Measurements from ENCODE around the gene SMIM7.
"Not testable (repeated sequence)": the region's sequence is repeated elsewhere in the genome, so short reads cannot be mapped to it uniquely, and the experiment has no call there.

SMIM7 gene

DNA sequence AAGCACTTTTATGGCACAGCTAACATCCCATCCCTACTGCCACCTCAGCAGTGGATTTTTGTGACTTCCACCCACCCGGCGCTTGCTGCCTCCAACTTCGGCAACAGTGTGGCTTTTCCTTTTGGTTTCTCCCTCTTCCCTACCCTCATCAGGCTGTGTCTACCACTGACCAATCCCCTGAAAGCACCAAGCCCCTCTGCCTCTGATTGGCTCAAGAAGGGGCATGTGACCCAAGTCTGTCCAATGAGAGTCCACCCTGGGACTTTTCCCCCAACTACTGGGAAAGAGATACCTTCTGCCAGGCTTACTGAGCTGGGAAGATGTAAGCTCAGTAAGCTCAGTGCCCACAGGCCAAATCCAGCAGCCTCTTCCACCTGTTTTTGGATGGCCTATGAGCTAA lies 5.8 kb downstream of the SMIM7 start:
- Histone ChIP-seq H3K9ac (ENCODE audit: low read depth, low read length) (no peak overlapping the region), H3K9me3 (replicated peaks; ENCODE audit: low read length) (no peaks in the 10 kb centered on the region), H3K4me2 (ENCODE audit: low read length) (no peak overlapping the region), H3K36me3 (ENCODE audit: insufficient read depth, low read length) (peaks cover 83% of the 10 kb centered on the region), H3K4me3 (ENCODE audit: low read length) (no peak overlapping the region), H3K4me1 (ENCODE audit: control insufficient read depth, insufficient read depth, low read length) (peaks cover 5% of the 10 kb centered on the region), H3K27me3 (ENCODE audit: control insufficient read depth, insufficient read depth, low read length) (no peaks in the 10 kb centered on the region)

DNA sequence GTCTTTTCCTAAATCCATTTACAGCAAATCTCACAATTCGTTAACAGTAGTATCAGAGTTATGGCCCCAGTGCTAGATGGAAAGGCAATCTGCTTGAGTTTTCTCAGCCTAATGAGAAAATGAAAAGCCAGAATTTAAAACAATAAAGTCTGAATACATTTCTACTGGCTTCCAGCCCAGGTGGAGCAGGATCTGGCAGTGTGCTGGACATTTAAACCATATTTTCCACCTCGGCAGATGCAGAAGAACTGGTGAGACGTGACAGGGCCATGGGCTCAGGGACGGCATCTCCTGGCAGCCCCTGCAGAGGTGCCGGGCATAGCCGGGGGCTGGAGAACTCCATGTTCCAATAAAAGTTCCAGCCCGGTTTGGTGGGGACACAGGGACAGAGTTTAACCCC lies 7.1 kb downstream of the SMIM7 start:
- no peak overlapping the region for H3K4me2 ChIP-seq (ENCODE audit: low read length)
- H3K27me3 ChIP-seq (ENCODE audit: control insufficient read depth, insufficient read depth, low read length): no peaks in the 10 kb centered on the region
- H3K9ac ChIP-seq (ENCODE audit: low read depth, low read length): no peak overlapping the region
- H3K36me3 ChIP-seq (ENCODE audit: insufficient read depth, low read length): peaks cover 75% of the 10 kb centered on the region
- H3K4me3 ChIP-seq (ENCODE audit: low read length): no peak overlapping the region
- H3K4me1 ChIP-seq (ENCODE audit: control insufficient read depth, insufficient read depth, low read length): no peaks in the 10 kb centered on the region
- H3K9me3 ChIP-seq (replicated peaks; ENCODE audit: low read length): no peaks in the 10 kb centered on the region

DNA sequence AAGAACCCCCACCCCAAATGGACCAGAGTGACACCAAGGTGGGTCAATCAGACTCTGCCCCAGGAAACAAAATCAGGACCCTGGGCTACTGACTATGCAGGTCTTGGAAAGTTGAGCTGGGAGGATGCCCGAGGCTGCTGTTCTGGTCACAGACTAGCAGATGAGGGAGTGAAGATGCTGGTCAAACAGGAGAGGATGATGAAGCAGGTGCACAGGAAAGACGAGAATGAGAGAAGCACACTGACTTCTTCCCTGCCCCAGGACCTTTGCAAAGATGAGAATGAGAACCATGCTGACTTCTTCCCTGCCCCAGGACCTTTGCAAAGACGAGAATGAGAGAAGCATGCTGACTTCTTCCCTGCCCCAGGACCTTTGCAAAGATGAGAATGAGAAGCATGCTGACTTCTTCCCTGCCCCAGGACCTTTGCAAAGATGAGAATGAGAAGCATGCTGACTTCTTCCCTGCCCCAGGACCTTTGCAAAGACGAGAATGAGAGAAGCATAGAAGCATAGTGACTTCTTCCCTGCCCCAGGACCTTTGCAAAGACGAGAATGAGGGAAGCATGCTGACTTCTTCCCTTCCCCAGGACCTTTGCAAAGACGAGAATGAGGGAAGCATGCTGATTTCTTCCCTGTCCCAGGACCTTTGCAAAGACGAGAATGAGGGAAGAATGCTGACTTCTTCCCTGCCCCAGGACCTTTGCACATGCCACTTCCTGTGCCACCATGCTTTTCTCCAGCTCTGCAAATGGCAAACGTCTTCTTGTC lies 8.3 kb downstream of the SMIM7 start:
- H3K27me3 ChIP-seq (ENCODE audit: control insufficient read depth, insufficient read depth, low read length); H3K9me3 ChIP-seq (replicated peaks; ENCODE audit: low read length); H3K4me3 ChIP-seq (ENCODE audit: low read length); H3K9ac ChIP-seq (ENCODE audit: low read depth, low read length); H3K4me1 ChIP-seq (ENCODE audit: control insufficient read depth, insufficient read depth, low read length); H3K4me2 ChIP-seq (ENCODE audit: low read length): not testable (repeated sequence)
- H3K36me3 ChIP-seq (ENCODE audit: insufficient read depth, low read length): peaks cover 73% of the 10 kb centered on the region

DNA sequence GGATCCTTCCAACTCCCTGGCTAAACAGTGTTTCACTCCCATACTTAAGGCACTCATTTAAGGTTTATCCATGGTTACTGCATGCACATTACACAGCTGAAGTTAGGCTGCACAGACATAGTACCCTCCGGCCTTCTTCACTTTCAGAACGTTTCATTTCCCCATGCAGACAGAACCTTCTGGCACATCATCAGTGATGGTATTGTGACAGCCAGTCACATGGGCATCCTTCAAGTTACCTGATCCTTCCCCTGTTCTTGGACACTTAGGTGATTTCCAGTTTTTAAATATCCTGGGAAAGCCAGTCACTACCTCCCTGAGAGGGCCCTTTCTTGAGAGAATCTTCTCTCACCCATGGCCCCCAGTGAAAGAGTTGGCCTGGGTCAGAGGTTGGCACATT lies 9.1 kb downstream of the SMIM7 start:
- no peaks in the 10 kb centered on the region for H3K27me3 ChIP-seq (ENCODE audit: control insufficient read depth, insufficient read depth, low read length)
- no peaks in the 10 kb centered on the region for H3K9me3 ChIP-seq (replicated peaks; ENCODE audit: low read length)
- no peak overlapping the region for H3K9ac ChIP-seq (ENCODE audit: low read depth, low read length)
- H3K4me1 ChIP-seq (ENCODE audit: control insufficient read depth, insufficient read depth, low read length): no peaks in the 10 kb centered on the region
- H3K4me3 ChIP-seq (ENCODE audit: low read length): no peak overlapping the region
- peaks cover 72% of the 10 kb centered on the region for H3K36me3 ChIP-seq (ENCODE audit: insufficient read depth, low read length)
- H3K4me2 ChIP-seq (ENCODE audit: low read length): no peak overlapping the region

DNA sequence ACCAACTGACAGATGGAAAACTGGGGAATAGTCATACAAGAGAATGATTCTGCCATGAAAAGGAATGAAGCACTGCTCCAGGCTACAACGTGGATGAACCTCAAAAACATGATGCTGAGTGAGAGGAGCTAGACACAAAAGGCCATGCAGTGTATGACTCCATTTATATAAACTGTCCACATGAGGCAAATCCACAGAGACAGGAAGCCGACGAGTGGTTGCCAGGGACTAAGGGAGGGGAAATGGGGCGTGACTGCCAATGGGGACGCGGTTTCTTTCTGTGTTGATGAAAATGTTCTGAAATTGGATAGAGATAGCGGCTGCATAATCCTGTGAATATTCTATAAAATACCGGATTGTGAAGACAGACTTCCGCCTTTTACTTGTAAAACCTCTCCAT lies 10.2 kb downstream of the SMIM7 start:
- H3K4me2 ChIP-seq (ENCODE audit: low read length): peak overlapping the region; percentile 14
- H3K9me3 ChIP-seq (replicated peaks; ENCODE audit: low read length): no peaks in the 10 kb centered on the region
- no peak overlapping the region for H3K9ac ChIP-seq (ENCODE audit: low read depth, low read length)
- H3K4me3 ChIP-seq (ENCODE audit: low read length): no peak overlapping the region
- H3K36me3 ChIP-seq (ENCODE audit: insufficient read depth, low read length): peaks cover 74% of the 10 kb centered on the region
- H3K4me1 ChIP-seq (ENCODE audit: control insufficient read depth, insufficient read depth, low read length): no peaks in the 10 kb centered on the region
- H3K27me3 ChIP-seq (ENCODE audit: control insufficient read depth, insufficient read depth, low read length): no peaks in the 10 kb centered on the region

DNA sequence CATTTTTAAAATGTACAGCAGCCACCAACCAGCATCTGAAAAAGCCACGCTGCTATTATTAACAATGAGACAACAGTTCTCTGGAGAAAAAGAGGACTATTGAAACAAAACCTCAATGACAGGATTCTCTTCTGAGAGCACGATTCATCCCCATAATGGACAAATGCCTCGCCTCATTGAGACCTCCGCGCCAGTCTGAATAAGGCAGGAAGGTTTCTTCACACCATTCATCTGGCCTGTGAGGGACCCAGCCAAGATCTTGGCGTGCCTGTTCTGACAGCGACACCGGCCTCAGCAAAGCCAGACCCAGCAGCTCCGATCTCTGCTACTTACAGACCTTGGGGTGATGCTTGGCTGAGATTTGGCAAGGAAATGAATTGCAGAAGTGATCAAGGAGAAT lies 14.8 kb downstream of the SMIM7 start:
- Histone ChIP-seq H3K9ac (ENCODE audit: low read depth, low read length) (no peak overlapping the region), H3K4me3 (ENCODE audit: low read length) (no peak overlapping the region), H3K36me3 (ENCODE audit: insufficient read depth, low read length) (peaks cover 61% of the 10 kb centered on the region), H3K27me3 (ENCODE audit: control insufficient read depth, insufficient read depth, low read length) (no peaks in the 10 kb centered on the region), H3K4me1 (ENCODE audit: control insufficient read depth, insufficient read depth, low read length) (no peaks in the 10 kb centered on the region), H3K4me2 (ENCODE audit: low read length) (no peak overlapping the region), H3K9me3 (replicated peaks; ENCODE audit: low read length) (no peaks in the 10 kb centered on the region)

DNA sequence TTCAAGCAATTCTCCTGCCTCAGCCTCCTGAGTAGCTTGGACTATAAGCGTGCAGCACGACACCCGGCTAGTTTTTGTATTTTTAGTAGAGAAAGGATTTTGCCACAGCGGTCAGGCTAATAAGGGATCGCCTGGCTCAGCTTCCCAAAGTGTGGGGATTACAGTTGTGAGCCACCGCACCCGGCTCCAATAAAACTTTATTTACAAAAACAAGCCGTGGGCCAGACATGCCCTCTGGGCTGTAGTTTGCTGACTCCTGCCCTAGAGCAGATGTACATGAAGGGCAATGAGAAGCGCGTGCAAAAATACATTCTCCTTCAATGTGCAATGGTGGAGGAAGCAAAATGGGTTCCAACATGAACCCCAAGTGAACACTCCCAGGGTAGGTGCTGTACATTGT lies 18.2 kb downstream of the SMIM7 start:
- peaks cover 53% of the 10 kb centered on the region for H3K36me3 ChIP-seq (ENCODE audit: insufficient read depth, low read length)
- no peak overlapping the region for H3K4me3 ChIP-seq (ENCODE audit: low read length)
- H3K4me1 ChIP-seq (ENCODE audit: control insufficient read depth, insufficient read depth, low read length): no peaks in the 10 kb centered on the region
- no peak overlapping the region for H3K9ac ChIP-seq (ENCODE audit: low read depth, low read length)
- H3K27me3 ChIP-seq (ENCODE audit: control insufficient read depth, insufficient read depth, low read length): no peaks in the 10 kb centered on the region
- no peak overlapping the region for H3K4me2 ChIP-seq (ENCODE audit: low read length)
- H3K9me3 ChIP-seq (replicated peaks; ENCODE audit: low read length): no peaks in the 10 kb centered on the region

DNA sequence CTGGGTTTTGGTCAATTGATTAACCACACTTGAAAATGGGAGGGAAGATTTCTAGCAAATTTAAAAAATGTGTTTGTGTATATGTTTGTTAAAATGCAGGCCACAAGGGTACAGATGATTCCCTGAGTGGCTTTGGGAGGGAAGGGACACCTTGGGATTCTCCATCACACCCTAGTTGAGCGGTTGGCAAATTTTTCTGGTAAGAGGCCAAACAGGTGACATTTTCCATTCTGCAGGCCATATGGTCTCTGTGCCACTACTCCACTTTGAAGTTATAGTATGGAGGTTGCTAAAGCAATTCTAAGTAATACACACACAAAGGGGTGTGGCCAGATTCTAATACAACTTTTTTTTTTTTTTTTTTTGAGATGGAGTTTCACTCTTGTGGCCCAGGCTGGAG lies 19.0 kb downstream of the SMIM7 start:
- Histone ChIP-seq H3K36me3 (ENCODE audit: insufficient read depth, low read length) (peaks cover 49% of the 10 kb centered on the region), H3K9me3 (replicated peaks; ENCODE audit: low read length) (no peaks in the 10 kb centered on the region)

DNA sequence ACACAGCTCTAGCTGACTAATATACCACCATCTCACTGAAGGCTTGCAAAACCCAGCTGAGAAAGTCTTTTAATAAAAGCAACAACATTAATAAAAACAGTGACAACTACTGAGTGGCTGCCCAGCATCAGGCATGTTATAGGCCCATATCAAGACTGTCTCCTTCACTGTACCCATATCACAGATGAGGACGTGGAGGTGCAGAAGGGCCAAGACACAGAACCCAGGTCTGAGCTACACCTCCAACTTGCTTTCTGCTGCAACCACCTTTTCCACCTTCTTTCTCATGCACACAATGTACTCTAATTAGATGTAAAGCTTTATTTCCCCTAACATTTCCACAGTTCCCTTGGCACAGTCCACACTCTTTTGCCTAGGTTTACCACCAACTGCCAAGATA lies 21.3 kb downstream of the SMIM7 start:
- Histone ChIP-seq H3K4me3 (ENCODE audit: low read length) (no peak overlapping the region), H3K4me1 (ENCODE audit: control insufficient read depth, insufficient read depth, low read length) (no peaks in the 10 kb centered on the region), H3K27me3 (ENCODE audit: control insufficient read depth, insufficient read depth, low read length) (no peaks in the 10 kb centered on the region), H3K4me2 (ENCODE audit: low read length) (no peak overlapping the region), H3K9ac (ENCODE audit: low read depth, low read length) (no peak overlapping the region), H3K36me3 (ENCODE audit: insufficient read depth, low read length) (peaks cover 40% of the 10 kb centered on the region), H3K9me3 (replicated peaks; ENCODE audit: low read length) (no peaks in the 10 kb centered on the region)

More for the DNA sequence above, 19.0 kb downstream of the SMIM7 start:
- no peaks in the 10 kb centered on the region for H3K27me3 ChIP-seq (ENCODE audit: control insufficient read depth, insufficient read depth, low read length)
- H3K4me1 ChIP-seq (ENCODE audit: control insufficient read depth, insufficient read depth, low read length): no peaks in the 10 kb centered on the region
- no peak overlapping the region for H3K4me3 ChIP-seq (ENCODE audit: low read length)
- no peak overlapping the region for H3K4me2 ChIP-seq (ENCODE audit: low read length)
- H3K9ac ChIP-seq (ENCODE audit: low read depth, low read length): no peak overlapping the region

DNA sequence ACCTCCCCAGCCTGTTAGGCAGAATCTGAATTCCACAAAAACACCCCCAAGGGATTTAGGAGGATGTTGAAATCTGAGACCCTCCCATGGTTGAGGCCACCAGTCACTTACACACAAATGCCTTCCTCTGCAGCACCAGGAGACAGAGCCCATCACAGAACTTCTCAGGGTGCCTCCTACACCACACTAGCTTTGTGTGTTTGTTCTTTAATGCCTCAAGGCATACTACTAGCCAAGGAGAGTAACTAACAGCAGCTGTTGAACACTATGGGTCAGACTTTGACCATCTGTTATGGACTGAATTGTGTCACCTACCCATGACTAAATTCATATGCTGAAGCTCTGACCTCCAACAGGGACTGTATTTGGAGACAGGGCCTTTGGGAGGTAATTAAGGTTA lies 22.4 kb downstream of the SMIM7 start:
- H3K27me3 ChIP-seq (ENCODE audit: control insufficient read depth, insufficient read depth, low read length): no peaks in the 10 kb centered on the region
- no peak overlapping the region for H3K4me3 ChIP-seq (ENCODE audit: low read length)
- H3K9me3 ChIP-seq (replicated peaks; ENCODE audit: low read length): no peaks in the 10 kb centered on the region
- H3K36me3 ChIP-seq (ENCODE audit: insufficient read depth, low read length): peaks cover 33% of the 10 kb centered on the region
- H3K4me1 ChIP-seq (ENCODE audit: control insufficient read depth, insufficient read depth, low read length): no peaks in the 10 kb centered on the region
- H3K9ac ChIP-seq (ENCODE audit: low read depth, low read length): no peak overlapping the region
- no peak overlapping the region for H3K4me2 ChIP-seq (ENCODE audit: low read length)

DNA sequence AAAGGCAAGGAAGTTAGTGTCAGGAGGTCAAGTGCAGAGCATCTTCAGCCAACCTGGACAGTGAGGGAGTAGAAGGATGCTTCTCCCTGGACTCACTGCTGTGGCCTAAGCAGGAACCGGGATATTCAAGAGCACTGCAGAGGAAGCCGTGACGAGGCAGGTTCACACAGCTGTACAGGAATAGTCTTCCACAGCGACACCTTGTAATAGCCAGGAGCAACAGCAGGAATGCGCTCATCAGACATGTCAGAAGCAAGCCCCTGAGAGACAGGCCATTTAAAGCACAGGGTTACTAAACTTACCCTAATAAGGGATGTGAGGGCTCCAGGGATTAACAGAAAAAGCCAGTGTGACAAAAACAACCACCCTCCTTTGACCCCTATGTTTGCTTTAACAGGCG lies 28.5 kb downstream of the SMIM7 start:
- Histone ChIP-seq H3K36me3 (ENCODE audit: insufficient read depth, low read length) (peaks cover 18% of the 10 kb centered on the region), H3K4me2 (ENCODE audit: low read length) (no peak overlapping the region), H3K9ac (ENCODE audit: low read depth, low read length) (no peak overlapping the region), H3K27me3 (ENCODE audit: control insufficient read depth, insufficient read depth, low read length) (no peaks in the 10 kb centered on the region), H3K4me3 (ENCODE audit: low read length) (no peak overlapping the region), H3K4me1 (ENCODE audit: control insufficient read depth, insufficient read depth, low read length) (peaks cover 9% of the 10 kb centered on the region), H3K9me3 (replicated peaks; ENCODE audit: low read length) (no peaks in the 10 kb centered on the region)

DNA sequence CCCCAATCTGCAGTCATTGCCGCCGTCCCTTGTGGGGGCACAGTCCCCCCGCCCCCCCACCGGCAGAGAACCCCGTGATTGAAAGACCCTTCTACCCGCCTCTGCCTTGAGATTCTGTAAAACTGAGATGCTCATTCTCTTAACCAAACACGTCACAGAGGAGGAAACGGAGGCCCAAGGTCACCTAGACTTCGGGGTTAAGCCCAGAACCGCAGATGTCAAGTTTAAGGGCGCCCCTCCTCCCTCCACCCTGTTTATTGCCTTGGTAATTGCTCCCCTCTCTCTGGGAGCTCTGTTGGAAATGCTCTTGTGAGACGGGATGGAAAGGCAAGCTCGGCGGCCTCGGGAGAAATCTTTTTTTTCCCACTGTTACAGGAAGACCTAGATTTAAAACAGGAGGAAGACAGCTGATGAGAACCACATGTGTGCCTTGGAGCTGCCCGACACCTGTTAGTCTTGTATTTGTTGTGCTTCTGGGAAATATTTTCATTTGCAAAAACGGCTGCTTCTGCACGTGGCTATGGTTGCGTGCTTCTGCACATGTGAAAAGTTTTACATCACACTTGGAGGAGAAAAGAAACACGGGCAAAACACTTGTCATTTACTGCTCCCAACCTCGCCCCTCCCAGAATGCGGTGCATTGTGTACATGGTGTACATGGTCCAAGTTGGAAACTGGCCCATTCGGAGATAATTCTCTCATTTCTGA lies 30.8 kb downstream of the SMIM7 start:
- no peaks in the 10 kb centered on the region for H3K9me3 ChIP-seq (replicated peaks; ENCODE audit: low read length)
- peak overlapping the region; percentile 94 for H3K4me3 ChIP-seq (ENCODE audit: low read length)
- H3K9ac ChIP-seq (ENCODE audit: low read depth, low read length): peak overlapping the region; percentile 95
- peak overlapping the region; percentile 93 for H3K4me2 ChIP-seq (ENCODE audit: low read length)
- H3K36me3 ChIP-seq (ENCODE audit: insufficient read depth, low read length): peaks cover 24% of the 10 kb centered on the region
- H3K27me3 ChIP-seq (ENCODE audit: control insufficient read depth, insufficient read depth, low read length): no peaks in the 10 kb centered on the region
- H3K4me1 ChIP-seq (ENCODE audit: control insufficient read depth, insufficient read depth, low read length): peaks cover 17% of the 10 kb centered on the region
